AG08396 (cell line): ENCODE results near the gene MCOLN2.

Experiments
- DNase-seq: peaks from one replicate; pipeline ENCODE4 v3.0.0; 2012; ENCODE audit warnings: low spot score, mixed read lengths

Gene MCOLN2

GRCh38 chr1:84985365-84985764 is 11.5 kb downstream of the MCOLN2 start:
- no peak for DNase-seq

- no peak for DNase-seq
These were observed 14.5 kb downstream of the MCOLN2 start for GRCh38 chr1:84982395-84982794.

GRCh38 chr1:84975035-84975434 is 21.9 kb downstream of the MCOLN2 start:
- no peak for DNase-seq

GRCh38 chr1:84973498-84974334 is 23.2 kb downstream of the MCOLN2 start:
- DNase-seq: no peak

DNA sequence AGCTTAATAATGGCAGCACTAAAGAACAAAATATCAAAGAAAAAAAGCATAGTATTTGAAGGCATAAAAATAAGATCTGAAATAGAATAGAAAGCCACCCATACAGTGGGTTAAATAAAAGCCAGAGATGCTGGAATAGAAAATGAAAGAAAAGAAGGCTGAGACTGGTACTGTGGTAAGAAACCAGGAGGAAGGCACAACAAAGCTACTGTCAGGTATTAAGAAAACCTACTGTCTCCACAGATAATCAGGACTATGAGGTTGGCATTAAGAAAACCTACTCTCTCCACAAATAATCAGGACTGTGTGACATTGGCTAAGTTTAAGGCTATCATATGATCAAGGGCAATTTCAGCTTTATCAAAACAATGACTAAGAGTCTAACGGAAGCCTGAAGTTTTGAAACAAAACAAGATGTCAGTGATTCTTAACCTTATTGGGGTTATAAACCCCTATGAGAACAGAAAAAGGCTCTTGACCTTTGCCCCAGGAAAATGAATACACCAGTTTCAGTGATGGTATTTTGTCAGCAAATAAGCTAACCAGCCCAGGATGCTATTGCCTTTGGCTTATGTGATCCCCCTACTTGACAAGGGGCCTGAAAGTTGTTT is 24.4 kb downstream of the MCOLN2 start:
- no peak for DNase-seq

GRCh38 chr1:84971957-84972356 is 25.0 kb downstream of the MCOLN2 start:
- no peak for DNase-seq

DNA sequence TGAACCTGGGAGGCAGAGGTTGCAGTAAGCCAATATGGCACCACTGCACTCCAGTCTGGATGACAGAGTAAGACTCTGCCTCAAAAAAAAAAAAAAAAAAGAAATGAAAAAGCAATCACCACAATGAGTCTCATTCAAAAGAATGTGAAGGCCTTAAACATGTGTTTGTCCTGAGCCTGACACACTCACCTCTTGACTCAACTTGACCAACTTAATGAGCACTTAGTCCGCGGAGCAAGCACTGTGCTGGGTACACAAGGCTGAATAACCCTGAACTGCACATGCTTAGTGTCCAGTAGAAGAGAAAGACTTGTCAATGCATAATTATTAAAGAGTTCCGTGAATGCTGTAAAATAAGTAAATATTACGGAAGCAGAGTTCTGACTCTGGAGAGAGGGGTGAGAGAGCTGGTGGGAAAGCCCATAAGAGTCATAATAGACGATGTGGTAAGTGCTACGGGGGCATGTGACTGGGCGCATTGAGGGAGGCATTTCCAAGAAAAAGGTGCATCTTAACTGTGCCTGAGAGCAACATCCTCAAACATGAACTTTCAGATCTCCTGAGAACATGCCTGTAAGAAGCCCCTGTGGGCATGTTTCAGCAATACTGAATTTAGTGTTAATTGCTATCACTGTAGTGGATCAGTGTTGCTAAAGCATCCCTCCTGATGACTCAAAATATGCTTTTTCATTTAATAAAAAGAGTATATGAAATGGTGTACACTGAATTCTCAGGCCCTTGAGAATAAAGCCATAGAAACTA is 27.2 kb downstream of the MCOLN2 start:
- no peak for DNase-seq

DNA sequence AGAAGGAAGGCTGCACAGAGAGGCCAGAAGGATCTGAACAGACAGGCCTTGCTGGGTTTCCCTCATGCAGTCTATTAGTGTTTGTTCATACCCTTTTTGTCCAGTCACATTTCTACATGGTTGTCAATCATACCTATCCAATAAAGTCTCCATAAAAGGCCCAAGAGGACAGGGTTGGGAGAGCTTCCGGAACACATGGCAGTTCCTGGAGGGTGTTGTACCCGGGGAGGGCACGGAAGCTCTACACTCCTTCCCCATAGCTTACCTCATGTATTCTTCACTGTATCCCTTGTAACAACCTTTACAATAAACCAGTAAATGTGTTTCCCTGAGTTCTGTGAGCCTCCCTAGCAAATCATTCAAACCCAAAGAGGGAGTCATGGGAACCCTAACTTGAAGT is 28.0 kb downstream of the MCOLN2 start:
- no peak for DNase-seq

GRCh38 chr1:84968101-84968500 is 28.8 kb downstream of the MCOLN2 start:
- DNase-seq: no peak

DNA sequence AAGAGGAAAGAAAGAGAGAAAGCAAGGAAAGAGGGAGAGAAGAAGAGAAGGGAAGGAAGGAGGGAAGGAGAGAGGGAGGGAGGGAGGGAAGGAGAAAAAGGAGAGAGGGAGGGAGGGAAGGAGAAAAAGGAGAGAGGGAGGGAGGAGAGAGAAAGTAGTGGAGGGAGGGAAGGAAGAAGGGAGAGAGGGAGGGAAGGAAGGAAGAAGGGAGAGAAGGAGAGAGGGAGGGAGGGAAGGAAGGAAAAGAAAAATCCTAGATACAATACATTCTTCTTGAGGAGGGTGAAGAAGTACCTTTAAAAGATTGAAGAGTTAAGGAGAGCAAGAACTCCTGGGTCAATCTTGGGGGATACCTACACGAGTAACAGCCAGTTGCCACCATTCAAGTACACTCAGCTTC is 29.2 kb downstream of the MCOLN2 start:
- no peak for DNase-seq

DNA sequence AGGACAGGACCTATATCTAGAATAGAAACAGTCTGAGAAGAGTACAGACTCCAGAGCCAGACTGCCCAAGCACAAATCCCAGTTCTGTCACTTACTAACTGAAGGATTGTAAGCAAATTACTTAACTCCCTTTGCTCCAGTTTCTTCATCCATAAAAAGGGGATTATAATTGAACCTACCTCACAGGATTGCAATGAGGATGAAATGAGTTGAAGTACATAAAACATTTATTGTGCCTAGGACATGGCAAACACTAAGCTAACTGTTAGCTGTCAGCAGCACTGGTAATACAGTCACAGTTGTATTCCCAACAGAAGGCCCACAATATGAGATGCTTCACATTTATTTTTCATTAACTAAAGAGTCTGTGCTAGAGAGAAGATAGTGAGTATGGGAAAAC is 33.9 kb downstream of the MCOLN2 start:
- DNase-seq: no peak

GRCh38 chr1:84961316-84961715 is 35.6 kb downstream of the MCOLN2 start:
- DNase-seq: no peak

GRCh38 chr1:84960371-84960770 is 36.5 kb downstream of the MCOLN2 start:
- DNase-seq: peak; percentile 19

- DNase-seq: peak; percentile 20
These were observed 37.6 kb downstream of the MCOLN2 start for GRCh38 chr1:84959294-84959693.

DNA sequence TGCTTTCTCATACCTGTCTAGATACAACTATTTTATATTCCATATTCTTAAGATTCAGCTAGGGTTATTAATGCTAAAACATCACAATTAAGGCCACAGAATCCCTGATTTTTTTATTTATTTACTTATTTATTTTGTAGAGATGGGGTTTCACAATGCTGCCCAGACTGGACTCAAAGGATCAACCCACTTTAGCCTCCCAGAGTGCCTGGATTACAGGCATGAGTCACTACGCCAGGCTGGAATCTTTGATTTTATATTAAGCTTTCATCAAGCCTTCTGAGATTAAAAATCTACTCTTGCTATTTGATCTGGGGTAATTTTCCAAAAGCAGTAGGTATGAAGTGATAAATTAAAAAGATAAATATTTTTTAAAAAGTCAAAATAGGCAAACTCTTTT is 38.9 kb downstream of the MCOLN2 start:
- DNase-seq: no peak

DNA sequence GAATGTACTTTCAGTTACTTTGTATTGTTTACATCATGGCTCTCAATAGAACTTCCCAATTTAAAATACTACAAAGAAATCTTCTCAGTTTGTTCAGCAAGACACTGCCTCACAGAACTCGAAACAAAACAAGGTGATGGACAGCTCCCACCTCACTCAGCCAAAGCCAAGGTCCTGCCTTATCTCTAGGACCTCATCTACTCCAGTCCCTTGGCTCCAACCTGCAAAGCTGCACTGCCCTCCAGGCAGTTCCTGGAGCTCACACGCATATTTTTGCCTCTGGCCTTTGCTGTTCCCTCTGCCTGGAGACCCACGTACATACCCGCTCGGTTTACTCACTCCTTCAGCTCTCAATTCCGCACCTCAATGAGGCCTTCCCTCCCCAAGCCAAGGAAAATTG is 40.3 kb downstream of the MCOLN2 start:
- no peak for DNase-seq

- no peak for DNase-seq
These were observed 40.8 kb downstream of the MCOLN2 start for GRCh38 chr1:84956097-84956496.

- DNase-seq: no peak
These were observed 47.2 kb downstream of the MCOLN2 start for GRCh38 chr1:84949664-84950063.

DNA sequence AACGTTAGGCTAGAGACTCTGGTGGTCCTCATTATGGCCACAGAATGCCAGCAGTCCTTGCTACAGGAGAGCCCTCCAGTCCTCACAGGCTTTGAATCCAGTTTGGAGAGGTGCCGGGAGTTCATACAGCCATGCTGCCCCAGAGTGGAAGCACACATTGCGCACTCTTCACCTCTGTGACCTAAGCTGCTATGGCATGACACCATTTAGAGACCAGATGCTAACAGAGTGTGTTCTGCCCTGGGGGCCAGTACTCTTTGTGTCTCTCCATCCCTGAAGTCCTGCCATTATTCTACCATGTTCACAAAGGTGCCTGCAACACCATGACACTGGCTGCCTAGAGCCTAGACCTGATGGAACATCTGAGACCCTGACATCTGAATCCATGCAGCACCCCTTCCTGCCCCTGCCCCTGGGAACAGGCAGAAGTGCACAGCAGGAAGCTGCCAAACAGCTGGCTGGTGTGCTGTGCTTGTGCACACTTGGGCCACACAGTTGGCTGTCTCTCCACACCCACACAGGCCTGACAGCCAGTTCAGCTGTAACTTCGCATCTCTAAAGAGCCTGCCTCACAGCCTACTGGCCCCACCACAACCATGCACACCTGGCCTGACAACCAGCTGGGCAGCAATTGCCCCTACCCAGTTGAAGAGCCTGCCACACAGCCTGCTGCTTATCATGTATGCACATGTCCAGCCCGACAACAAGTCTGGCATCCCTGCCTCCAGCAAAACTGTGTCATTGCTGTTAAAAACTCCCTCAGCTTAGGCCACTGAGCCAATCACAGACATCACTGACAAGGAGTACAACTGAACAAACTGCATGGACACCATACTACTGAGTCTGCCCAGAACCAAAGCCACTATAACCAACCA is 49.1 kb downstream of the MCOLN2 start:
- DNase-seq: no peak

GRCh38 chr1:84946631-84947030 is 50.3 kb downstream of the MCOLN2 start:
- DNase-seq: no peak

DNA sequence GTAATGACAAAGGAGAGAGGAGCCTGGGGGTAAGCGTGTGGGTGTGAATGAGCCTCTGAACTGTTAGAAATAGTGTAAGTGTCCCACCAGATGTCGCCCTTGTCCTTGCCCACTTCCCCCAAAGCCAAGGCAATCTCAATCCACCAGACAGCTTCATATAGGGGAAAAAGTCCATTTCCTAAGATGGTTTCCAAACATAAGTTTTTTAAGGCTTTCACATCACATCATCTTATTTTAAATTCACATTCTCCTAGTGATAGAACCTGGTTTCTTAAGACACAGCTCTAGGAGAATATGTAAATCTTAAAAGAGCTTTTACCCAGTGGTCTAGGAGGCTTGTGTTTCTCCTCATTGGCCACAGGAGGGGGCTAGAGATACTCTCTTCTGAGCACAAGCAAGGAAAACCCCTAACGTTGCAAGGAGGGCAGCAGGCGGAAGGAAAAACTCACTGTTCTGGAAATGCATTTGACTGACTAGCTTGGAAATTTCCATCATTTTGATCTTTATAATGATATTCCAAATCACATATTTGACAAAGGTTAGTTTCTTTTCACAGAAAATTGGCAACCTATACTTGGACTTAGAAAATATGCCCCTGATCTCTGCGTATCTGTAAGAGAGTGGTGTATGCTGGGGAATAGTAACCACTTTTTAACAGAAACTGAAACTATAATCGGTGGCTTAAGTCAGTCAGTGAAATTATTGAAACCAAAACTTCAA is 52.0 kb downstream of the MCOLN2 start:
- DNase-seq: peak; percentile 66
